GM12878 (cell line): ENCODE results near the gene EFNA4. TPM values are rescaled to one million over a fixed set of nuclear protein-coding genes. Genes with fewer than 3 reads are reported as not detected.

Experiments used
- ATAC-seq: fragments of 200-7000 bp; cut with Tn5 transposase; 3 replicates; pipeline ENCODE4 v1.9.1; 2020; ENCODE audit warnings: mild to moderate bottlenecking, moderate library complexity
- BruUV-seq: library from RNA; stranded (reverse); fragments of 400-500 nt; replicated peaks from 2 replicates; lab custom pipeline; 2021; lab: Mats Ljungman, UMichigan
- CTCF ChIA-PET: fragments of 300-600 bp; sonication (Branson Sonifier 250); formaldehyde crosslinking; extraction: SDS; loops from one replicate; lab custom pipeline; 2021; ENCODE audit warnings: inconsistent platforms; lab: Yijun Ruan, JAX
- POLR2A ChIA-PET: fragments of 350-600 bp; formaldehyde crosslinking; extraction: SDS; loops from one replicate; lab custom pipeline; 2021; ENCODE audit warnings: inconsistent platforms; lab: Charles Lee
- RAD21 ChIA-PET: fragments of 300-600 bp; sonication (Branson Sonifier 250); formaldehyde crosslinking; loops from one replicate; lab custom pipeline; 2023; ENCODE audit warnings: antibody characterized with exemption; ENCODE audit not compliant: unreplicated experiment; lab: Charles Lee
- SMC1A ChIA-PET: fragments of 300-600 bp; sonication (Branson Sonifier 250); formaldehyde crosslinking; loops from one replicate; lab custom pipeline; 2023; ENCODE audit not compliant: unreplicated experiment, uncharacterized antibody; lab: Charles Lee
- DNase-seq: peaks from one replicate; pipeline ENCODE4 v3.0.0-alpha.2; 2011; ENCODE audit warnings: low read depth, low spot score
- FAIRE-seq: peaks from 3 replicates; lab custom pipeline; 2011; peaks lifted over from hg19 to GRCh38; lab: Jason Lieb, UNC
- H2AFZ ChIP-seq: 2 replicates; pipeline ENCODE4 v1.6.0; 2011; ENCODE audit warnings: low read depth, low read length, control low read depth; ENCODE audit not compliant: control insufficient read depth
- H3K27ac ChIP-seq: 2 replicates; pipeline ENCODE4 v1.5.1; 2011; ENCODE audit warnings: control low read depth; ENCODE audit not compliant: control insufficient read depth, insufficient read depth
- H3K27me3 ChIP-seq, 2 experiments: replicated peaks in 1 of 2; 2 replicates each; pipeline versions ENCODE4 v1.6.0 to v1.6.1; 2011; ENCODE audit warnings: low read length in 1 of 2; ENCODE audit not compliant: control insufficient read depth in 2 of 2, insufficient read depth in 2 of 2
- H3K36me3 ChIP-seq, 2 experiments: 2 replicates each; pipeline ENCODE4 v1.5.1; 2011; ENCODE audit warnings: low read length in 1 of 2; ENCODE audit not compliant: control insufficient read depth in 2 of 2, insufficient read depth in 2 of 2
- H3K4me1 ChIP-seq: 2 replicates; pipeline ENCODE4 v1.6.1; 2011; ENCODE audit warnings: mild to moderate bottlenecking, low read length, moderate library complexity, mixed read lengths; ENCODE audit not compliant: control insufficient read depth, insufficient read depth
- H3K4me2 ChIP-seq: 2 replicates; pipeline ENCODE4 v1.6.0; 2011; ENCODE audit warnings: control low read depth; ENCODE audit not compliant: control insufficient read depth, insufficient read depth
- H3K4me3 ChIP-seq: fragments of 200-600 bp; sonication (generic); 2 replicates; pipeline ENCODE4 v1.5.1; 2016
- H3K79me2 ChIP-seq: 2 replicates; pipeline ENCODE4 v1.6.0; 2011; ENCODE audit warnings: low read length; ENCODE audit not compliant: control insufficient read depth, insufficient read depth
- H3K9ac ChIP-seq: 2 replicates; pipeline ENCODE4 v1.8.0; 2011; ENCODE audit warnings: low read length, control low read depth, mixed read lengths; ENCODE audit not compliant: control insufficient read depth, insufficient read depth
- H3K9me3 ChIP-seq: replicated peaks from 3 replicates; pipeline ENCODE4 v1.5.1; 2011; ENCODE audit warnings: mild to moderate bottlenecking, low read length; ENCODE audit not compliant: control insufficient read depth, insufficient read depth
- H4K20me1 ChIP-seq: 2 replicates; pipeline ENCODE4 v1.6.0; 2011; ENCODE audit not compliant: control insufficient read depth, insufficient read depth
- GATAD2B ChIP-seq: fragments of 450-650 bp; conservative IDR thresholded peaks from 2 replicates; pipeline ENCODE4 v1.6.1; 2017; ENCODE audit warnings: low read depth, mild to moderate bottlenecking, moderate library complexity
- NFYA ChIP-seq: IDR thresholded peaks from 2 replicates; pipeline ENCODE4 v1.6.1; 2011; ENCODE audit warnings: low read depth, mild to moderate bottlenecking, low read length, improper control_type of control experiment, borderline replicate concordance
- NFYB ChIP-seq: IDR thresholded peaks from 2 replicates; pipeline ENCODE4 v1.6.1; 2011; ENCODE audit warnings: low read depth, mild to moderate bottlenecking, low read length, improper control_type of control experiment, moderate library complexity; ENCODE audit not compliant: insufficient read depth
- RAD21 ChIP-seq: IDR thresholded peaks from 2 replicates; pipeline ENCODE4 v1.6.1; 2011; ENCODE audit warnings: mild to moderate bottlenecking, low read depth, low read length, moderate library complexity; ENCODE audit not compliant: insufficient read depth
- RB1 ChIP-seq: fragments of 450-650 bp; formaldehyde crosslinking; IDR thresholded peaks from 2 replicates; pipeline ENCODE4 v1.6.1; 2017; ENCODE audit warnings: mild to moderate bottlenecking, borderline replicate concordance
- USF1 ChIP-seq: IDR thresholded peaks from 2 replicates; pipeline ENCODE4 v1.6.1; 2011; ENCODE audit warnings: borderline replicate concordance, low read depth, mild to moderate bottlenecking, moderate library complexity, mixed read lengths, low read length; ENCODE audit not compliant: insufficient read depth; ENCODE audit errors: extremely low read length
- YY1 ChIP-seq: IDR thresholded peaks from 2 replicates; pipeline ENCODE4 v1.6.1; 2011; ENCODE audit warnings: low read depth, mild to moderate bottlenecking, low read length
- ZNF622 ChIP-seq: fragments of 450-650 bp; IDR thresholded peaks from 2 replicates; pipeline ENCODE4 v1.6.1; 2017; ENCODE audit warnings: mild to moderate bottlenecking, inconsistent platforms
- WGBS: methylation state at CpG from one replicate; pipeline ENCODE4 v1.1.6; 2016; ENCODE audit warnings: low lambda C conversion rate; ENCODE audit not compliant: insufficient replicate concordance, insufficient coverage; ENCODE audit errors: missing lambda C conversion rate; 5-methylcytosine and 5-hydroxymethylcytosine counted together
- in situ Hi-C: fragments of 300-500 bp; cut with MboI; formaldehyde crosslinking; loops from 9 replicates; pipeline ENCODE4 v1.14.3; 2018; ENCODE audit warnings: mixed read lengths
- intact Hi-C: fragments of 100-400 bp; cut with micrococcal nuclease; formaldehyde crosslinking; loops from one replicate; pipeline ENCODE4 v1.14.2; 2022; ENCODE audit not compliant: unreplicated experiment
- polyA plus RNA-seq, 11 experiments: library from polyadenylated mRNA; depleted of rRNA in 4 of 11; unstranded in 6 of 11; stranded (reverse) in 5 of 11; fragments of >200 nt; fragmentation: Nextera tagmentation in 4 of 11; fragmentation: Illumina TruSeq in 1 of 11; extraction: Ambion mirVana in 4 of 11; extraction: Trizol in 1 of 11; gene quantifications; 1 replicate in 1 of 11; 2 replicates in 10 of 11; pipeline versions ENCODE4 v1.2.1 to v1.2.3, GENCODE V29; 2011 to 2016; ENCODE audit warnings: inconsistent platforms in 2 of 11, missing spikeins in 2 of 11, low read depth in 1 of 11
- total RNA-seq, 4 experiments: library from RNA; depleted of rRNA in 3 of 4; stranded (reverse); fragments of >200 nt in 3 of 4; fragmentation: Illumina TruSeq in 1 of 4; extraction: Trizol in 1 of 4; gene quantifications; 2 replicates each; pipeline versions ENCODE4 v1.2.1 to v1.2.3, GENCODE V29; 2013 to 2021
- TF ChIP-seq, protein P1 (sequence below): IDR thresholded peaks from 2 replicates; pipeline ENCODE4 v1.6.1; 2012; ENCODE audit warnings: improper control_type of control experiment, low read depth, low read length; ENCODE audit not compliant: insufficient replicate concordance
- TF ChIP-seq, protein P2 (sequence below): fragments of 450-650 bp; IDR thresholded peaks from 2 replicates; pipeline ENCODE4 v1.6.1; 2016; ENCODE audit warnings: mild to moderate bottlenecking

Gene EFNA4
- total and polyA plus RNA-seq, 10 of the 15 experiments (the other 5 are each of a cell fraction or from before 2014, with no cell fraction given): 0.52 to 14.1 (median 4.8) TPM

DNA sequence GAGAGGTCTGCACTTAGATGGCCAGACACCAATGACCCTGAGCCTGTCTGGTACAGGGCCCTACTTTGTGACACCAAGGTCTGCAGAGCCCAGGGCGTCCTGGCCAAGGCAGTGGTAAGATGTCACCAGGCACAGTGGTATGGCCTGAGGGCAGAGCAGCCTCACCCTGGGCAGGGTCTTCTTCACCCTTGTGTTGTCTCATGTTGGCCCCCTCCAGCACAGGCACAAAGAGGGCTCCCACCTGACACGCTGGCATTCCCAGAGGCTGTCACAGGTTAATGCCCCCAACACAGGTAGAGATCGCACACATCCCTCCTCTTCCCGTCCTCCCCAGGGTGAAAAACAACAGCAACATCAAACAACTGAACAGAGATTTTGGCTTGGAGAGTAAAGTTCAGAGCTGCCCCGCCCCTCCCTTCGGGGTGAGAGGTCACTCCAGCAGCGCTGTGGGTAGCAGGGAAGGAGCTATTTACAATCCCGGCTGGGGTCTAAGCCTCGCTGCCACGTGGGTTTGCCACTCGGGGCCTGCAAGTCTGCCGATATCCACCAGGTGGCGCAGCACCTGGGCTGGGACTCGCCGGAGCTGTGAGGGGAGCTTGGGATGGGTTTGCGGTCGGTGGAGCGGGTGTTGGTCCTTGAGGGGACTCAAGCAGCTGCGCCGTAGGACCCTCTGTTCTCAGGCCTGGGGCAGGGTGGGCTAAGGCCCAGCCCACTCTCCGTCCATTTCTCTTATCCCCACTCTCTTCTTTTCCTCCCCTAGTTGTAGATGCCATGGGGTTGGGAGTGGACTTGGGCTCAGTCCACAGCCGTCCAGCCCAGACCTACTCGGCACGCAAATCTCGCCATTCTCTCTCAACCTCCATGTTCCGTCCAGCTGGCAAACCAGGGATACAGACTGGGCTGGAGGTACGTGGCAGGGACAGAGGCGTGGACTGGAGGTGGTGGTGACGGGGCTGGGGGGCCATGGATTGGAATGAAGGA, 27.8 kb downstream of the EFNA4 start:
- Histone ChIP-seq H3K79me2 (no peaks in the 10 kb centered on the region), H3K4me1 (peaks cover 4% of the 10 kb centered on the region), H3K4me3 (no peak overlapping the region), H3K36me3 (no peaks in the 10 kb centered on the region), H3K9me3 (no peaks in the 10 kb centered on the region), H3K4me2 (no peak overlapping the region), H3K9ac (no peak overlapping the region), H3K27ac (no peak overlapping the region), H3K27me3 (peaks cover 0 to 2% of the 10 kb centered on the region in 2 experiments; a peak in 1 of 4 replicates), H2AFZ (peak overlapping the region; percentile 64; the same call in 1 of the 2 replicates), H4K20me1 (no peaks in the 10 kb centered on the region)
- POLR2A ChIA-PET: interaction anchor here (0.7 to 1.5 kb wide), 5 partner anchors 35 to 152 kb away, joined by 3 to 5 read pairs (median 3); partner anchors contain the start of gene KRTCAP2
- DNase-seq (no peak), FAIRE-seq (no peak), ATAC-seq (peak; percentile 88)
- BruUV-seq: no TSS peak
- CTCF ChIA-PET: interaction anchor here (0.6 to 6.8 kb wide), 40 partner anchors 9 to 483 kb away, joined by 3 to 284 read pairs (median 5); partner anchors contain the start of genes KCNN3, KRTCAP2 and TRIM46
- 15% methylated on average over 29 of the region's 29 CpGs for WGBS
- in situ Hi-C loops: loop anchor here (5.0 kb wide), 1 partner anchor 76 kb away; no protein-coding TSS in a partner anchor
- SMC1A ChIA-PET: interaction anchor here (0.9 to 2.7 kb wide), 14 partner anchors 16 to 186 kb away, joined by 3 to 36 read pairs (median 4); partner anchors contain the start of gene KRTCAP2
- RAD21 ChIA-PET: interaction anchor here (0.6 to 5.1 kb wide), 10 partner anchors 28 to 478 kb away, joined by 3 to 71 read pairs (median 4); partner anchors contain the start of genes EFNA4, KRTCAP2 and SLC50A1
- intact Hi-C loops: loop anchor here (1.0 kb wide), 1 partner anchor 77 kb away; no protein-coding TSS in a partner anchor
- no peak for TF ChIP-seq NFYA
- TF ChIP-seq GATAD2B: no peak
- no peak for TF ChIP-seq RB1
- TF ChIP-seq, protein P1, sequence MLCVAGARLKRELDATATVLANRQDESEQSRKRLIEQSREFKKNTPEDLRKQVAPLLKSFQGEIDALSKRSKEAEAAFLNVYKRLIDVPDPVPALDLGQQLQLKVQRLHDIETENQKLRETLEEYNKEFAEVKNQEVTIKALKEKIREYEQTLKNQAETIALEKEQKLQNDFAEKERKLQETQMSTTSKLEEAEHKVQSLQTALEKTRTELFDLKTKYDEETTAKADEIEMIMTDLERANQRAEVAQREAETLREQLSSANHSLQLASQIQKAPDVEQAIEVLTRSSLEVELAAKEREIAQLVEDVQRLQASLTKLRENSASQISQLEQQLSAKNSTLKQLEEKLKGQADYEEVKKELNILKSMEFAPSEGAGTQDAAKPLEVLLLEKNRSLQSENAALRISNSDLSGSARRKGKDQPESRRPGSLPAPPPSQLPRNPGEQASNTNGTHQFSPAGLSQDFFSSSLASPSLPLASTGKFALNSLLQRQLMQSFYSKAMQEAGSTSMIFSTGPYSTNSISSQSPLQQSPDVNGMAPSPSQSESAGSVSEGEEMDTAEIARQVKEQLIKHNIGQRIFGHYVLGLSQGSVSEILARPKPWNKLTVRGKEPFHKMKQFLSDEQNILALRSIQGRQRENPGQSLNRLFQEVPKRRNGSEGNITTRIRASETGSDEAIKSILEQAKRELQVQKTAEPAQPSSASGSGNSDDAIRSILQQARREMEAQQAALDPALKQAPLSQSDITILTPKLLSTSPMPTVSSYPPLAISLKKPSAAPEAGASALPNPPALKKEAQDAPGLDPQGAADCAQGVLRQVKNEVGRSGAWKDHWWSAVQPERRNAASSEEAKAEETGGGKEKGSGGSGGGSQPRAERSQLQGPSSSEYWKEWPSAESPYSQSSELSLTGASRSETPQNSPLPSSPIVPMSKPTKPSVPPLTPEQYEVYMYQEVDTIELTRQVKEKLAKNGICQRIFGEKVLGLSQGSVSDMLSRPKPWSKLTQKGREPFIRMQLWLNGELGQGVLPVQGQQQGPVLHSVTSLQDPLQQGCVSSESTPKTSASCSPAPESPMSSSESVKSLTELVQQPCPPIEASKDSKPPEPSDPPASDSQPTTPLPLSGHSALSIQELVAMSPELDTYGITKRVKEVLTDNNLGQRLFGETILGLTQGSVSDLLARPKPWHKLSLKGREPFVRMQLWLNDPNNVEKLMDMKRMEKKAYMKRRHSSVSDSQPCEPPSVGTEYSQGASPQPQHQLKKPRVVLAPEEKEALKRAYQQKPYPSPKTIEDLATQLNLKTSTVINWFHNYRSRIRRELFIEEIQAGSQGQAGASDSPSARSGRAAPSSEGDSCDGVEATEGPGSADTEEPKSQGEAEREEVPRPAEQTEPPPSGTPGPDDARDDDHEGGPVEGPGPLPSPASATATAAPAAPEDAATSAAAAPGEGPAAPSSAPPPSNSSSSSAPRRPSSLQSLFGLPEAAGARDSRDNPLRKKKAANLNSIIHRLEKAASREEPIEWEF: no peak
- TF ChIP-seq ZNF622: no peak
- peak; percentile 63 for TF ChIP-seq YY1
- TF ChIP-seq, protein P2, sequence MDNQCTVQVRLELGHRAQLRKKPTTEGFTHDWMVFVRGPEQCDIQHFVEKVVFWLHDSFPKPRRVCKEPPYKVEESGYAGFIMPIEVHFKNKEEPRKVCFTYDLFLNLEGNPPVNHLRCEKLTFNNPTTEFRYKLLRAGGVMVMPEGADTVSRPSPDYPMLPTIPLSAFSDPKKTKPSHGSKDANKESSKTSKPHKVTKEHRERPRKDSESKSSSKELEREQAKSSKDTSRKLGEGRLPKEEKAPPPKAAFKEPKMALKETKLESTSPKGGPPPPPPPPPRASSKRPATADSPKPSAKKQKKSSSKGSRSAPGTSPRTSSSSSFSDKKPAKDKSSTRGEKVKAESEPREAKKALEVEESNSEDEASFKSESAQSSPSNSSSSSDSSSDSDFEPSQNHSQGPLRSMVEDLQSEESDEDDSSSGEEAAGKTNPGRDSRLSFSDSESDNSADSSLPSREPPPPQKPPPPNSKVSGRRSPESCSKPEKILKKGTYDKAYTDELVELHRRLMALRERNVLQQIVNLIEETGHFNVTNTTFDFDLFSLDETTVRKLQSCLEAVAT: no peak
- peak; percentile 79 for TF ChIP-seq RAD21
- TF ChIP-seq USF1: peak; percentile 68
- no peak for TF ChIP-seq NFYB
